Tibial artery (tissue), 4 donors: ENCODE data around the gene FAM161A.

Source experiments
- DNase-seq, 2 donors: peaks; one replicate each; pipeline ENCODE4 v3.0.0-alpha.2; 2019
- H3K27ac ChIP-seq, 2 donors: fragments of 200-600 bp; sonication (generic) in 1 of 2; 1 replicate in 1 of 2; 2 replicates in 1 of 2; pipeline ENCODE4 v1.5.1; 2018 to 2019; ENCODE audit warnings: mild to moderate bottlenecking in 1 of 2
- H3K27me3 ChIP-seq, 2 donors: fragments of 200-600 bp; sonication (generic) in 1 of 2; one replicate each; pipeline versions ENCODE4 v1.5.1 to v1.6.0; 2016 to 2019
- H3K36me3 ChIP-seq, 3 donors: fragments of 200-600 bp; sonication (generic) in 2 of 3; one replicate each; pipeline ENCODE4 v1.5.1; 2016 to 2019; ENCODE audit warnings: mild to moderate bottlenecking in 2 of 3
- H3K4me1 ChIP-seq, 4 donors: fragments of 200-600 bp; sonication (generic) in 2 of 4; 1 replicate in 3 of 4; 2 replicates in 1 of 4; pipeline ENCODE4 v1.5.1; 2016 to 2019
- H3K4me3 ChIP-seq, 2 donors: fragments of 200-600 bp; sonication (generic) in 1 of 2; 1 replicate in 1 of 2; 2 replicates in 1 of 2; pipeline ENCODE4 v1.5.1; 2018 to 2019; ENCODE audit warnings: mild to moderate bottlenecking in 2 of 2
- H3K9me3 ChIP-seq, 3 donors: fragments of 200-600 bp; sonication (generic) in 1 of 3; one replicate each; pipeline ENCODE4 v1.5.1; 2016 to 2019
- CTCF ChIP-seq, 2 experiments: fragments of 200-600 bp in 1 of 2; fragments of 450-650 bp in 1 of 2; IDR thresholded peaks; one replicate each; pipeline ENCODE4 v1.5.1; 2017 to 2019; ENCODE audit warnings: antibody characterized with exemption in 2 of 2, mild to moderate bottlenecking in 1 of 2, moderate library complexity in 1 of 2
- intact Hi-C: fragments of 100-400 bp; cut with DNase I; formaldehyde crosslinking; loops from one replicate; pipeline ENCODE4 v1.15.0; 2023; ENCODE audit warnings: low total_unique reads

Gene FAM161A

GRCh38 chr2:61853847-61854563, at the start of gene FAM161A:
Gene FAM161A (minus strand): TSS chr2:61854060. CDS start chr2:61854041, 19 bp downstream.
- intact Hi-C loops, result loop anchor here (5.0 to 10.0 kb wide), 2 partner anchors 89 to 317 kb away; partner anchors contain the start of gene XPO1
- TF ChIP-seq CTCF (IDR thresholded peaks at IDR 0.05), result no peak

GRCh38 chr2:61900281-61900680, 46.4 kb upstream of the FAM161A start:
- Histone ChIP-seq H3K4me3 (no peak overlapping the region), H3K27me3 (no peaks in the 10 kb centered on the region), H3K36me3 (no peaks in the 10 kb centered on the region), H3K27ac (no peak overlapping the region), H3K4me1 (peaks cover 0 to 7% (median 0%) of the 10 kb centered on the region in 4 donors), H3K9me3 (no peaks in the 10 kb centered on the region)
- no peak for TF ChIP-seq CTCF (IDR thresholded peaks at IDR 0.05)
- DNase-seq, result no peak
- intact Hi-C loops, result no loop called here

More at GRCh38 chr2:61853847-61854563, at the start of gene FAM161A:
- peak within 1 kb of the TSS; percentile 70 to 80 for H3K4me3 ChIP-seq
- H3K36me3 ChIP-seq, result no peaks in the 10 kb centered on the region
- DNase-seq, result peak; percentile 87 to 94
- H3K4me1 ChIP-seq, result peaks cover 0 to 15% (median 10%) of the 10 kb centered on the region in 4 donors
- no peaks in the 10 kb centered on the region for H3K27me3 ChIP-seq
- H3K9me3 ChIP-seq, result no peaks in the 10 kb centered on the region
- peak within 1 kb of the TSS; percentile 90 to 94 for H3K27ac ChIP-seq

GRCh38 chr2:61898810-61899209, 45.0 kb upstream of the FAM161A start:
- TF ChIP-seq CTCF (IDR thresholded peaks at IDR 0.05), result peak; percentile 18 to 19
- H3K9me3 ChIP-seq, result no peaks in the 10 kb centered on the region
- H3K27ac ChIP-seq, result no peak overlapping the region
- intact Hi-C loops, result no loop called here
- DNase-seq, result no peak
- no peaks in the 10 kb centered on the region for H3K36me3 ChIP-seq
- H3K27me3 ChIP-seq, result no peaks in the 10 kb centered on the region
- no peak overlapping the region for H3K4me3 ChIP-seq
- H3K4me1 ChIP-seq, result no peaks in the 10 kb centered on the region

- H3K27ac ChIP-seq, result peak within 1 kb of the TSS; percentile 90 to 93
- peak; percentile 83 to 92 for DNase-seq
- peak in 1 of 2 experiments; percentile 6 for TF ChIP-seq CTCF (IDR thresholded peaks at IDR 0.05)
- H3K4me1 ChIP-seq, result peaks cover 0 to 24% (median 17%) of the 10 kb centered on the region in 4 donors
- intact Hi-C loops, result loop anchor here (5.0 kb wide), 2 partner anchors 126 to 619 kb away; partner anchors contain the start of gene TMEM17
- H3K9me3 ChIP-seq, result no peaks in the 10 kb centered on the region
- H3K4me3 ChIP-seq, result peak within 1 kb of the TSS; percentile 76
- peaks cover 14 to 21% (median 16%) of the 10 kb centered on the region in 3 donors for H3K36me3 ChIP-seq
- H3K27me3 ChIP-seq, result no peaks in the 10 kb centered on the region
Observed at GRCh38 chr2:61888267-61889055, 34.6 kb upstream of the FAM161A start, which contains the start of gene CCT4. Gene CCT4 (minus strand): TSS chr2:61888656. CDS start chr2:61888507, 149 bp downstream.

- Histone ChIP-seq H3K27ac (peak overlapping the region; percentile 90 to 93), H3K4me3 (peak overlapping the region; percentile 76), H3K9me3 (no peaks in the 10 kb centered on the region), H3K4me1 (peaks cover 0 to 24% (median 17%) of the 10 kb centered on the region in 4 donors), H3K36me3 (peaks cover 21 to 27% (median 21%) of the 10 kb centered on the region in 3 donors), H3K27me3 (no peaks in the 10 kb centered on the region)
- intact Hi-C loops, result loop anchor here (5.0 kb wide), 2 partner anchors 125 to 620 kb away; partner anchors contain the start of gene TMEM17
- DNase-seq, result no peak
- TF ChIP-seq CTCF (IDR thresholded peaks at IDR 0.05), result no peak
Observed at GRCh38 chr2:61887717-61888266, 33.9 kb upstream of the FAM161A start.
